PFSK-1 (cell line): Measurements from ENCODE around the gene SORL1.

Experiments
- FOXP2 ChIP-seq: optimal IDR thresholded peaks from 2 replicates; pipeline ENCODE3; 2011; ENCODE audit warnings: borderline replicate concordance, control low read depth, inconsistent platforms; ENCODE audit not compliant: insufficient read depth; ENCODE audit errors: extremely low read length, extremely low read depth
- POLR2AphosphoS5 ChIP-seq: IDR thresholded peaks from 2 replicates; pipeline ENCODE4 v1.6.1; 2012; ENCODE audit warnings: low read depth, mild to moderate bottlenecking, control low read depth, low read length, moderate library complexity
- SIN3A ChIP-seq: IDR thresholded peaks from 2 replicates; pipeline ENCODE4 v1.6.1; 2012; ENCODE audit warnings: mild to moderate bottlenecking, low read length, moderate library complexity, borderline replicate concordance; ENCODE audit not compliant: insufficient read depth
- TAF1 ChIP-seq: IDR thresholded peaks from 2 replicates; pipeline ENCODE4 v1.6.1; 2012; ENCODE audit warnings: low read length, control low read depth, borderline replicate concordance; ENCODE audit not compliant: insufficient read depth
- TF ChIP-seq, protein P1 (sequence below), 2 experiments: IDR thresholded peaks; 2 replicates each; pipeline versions ENCODE4 v1.6.1 to v1.8.0; 2011 to 2012; ENCODE audit warnings: low read depth in 2 of 2, low read length in 2 of 2, control low read depth in 1 of 2, inconsistent platforms in 1 of 2, mild to moderate bottlenecking in 1 of 2, moderate library complexity in 1 of 2; ENCODE audit not compliant: insufficient read depth in 1 of 2

Gene SORL1

DNA sequence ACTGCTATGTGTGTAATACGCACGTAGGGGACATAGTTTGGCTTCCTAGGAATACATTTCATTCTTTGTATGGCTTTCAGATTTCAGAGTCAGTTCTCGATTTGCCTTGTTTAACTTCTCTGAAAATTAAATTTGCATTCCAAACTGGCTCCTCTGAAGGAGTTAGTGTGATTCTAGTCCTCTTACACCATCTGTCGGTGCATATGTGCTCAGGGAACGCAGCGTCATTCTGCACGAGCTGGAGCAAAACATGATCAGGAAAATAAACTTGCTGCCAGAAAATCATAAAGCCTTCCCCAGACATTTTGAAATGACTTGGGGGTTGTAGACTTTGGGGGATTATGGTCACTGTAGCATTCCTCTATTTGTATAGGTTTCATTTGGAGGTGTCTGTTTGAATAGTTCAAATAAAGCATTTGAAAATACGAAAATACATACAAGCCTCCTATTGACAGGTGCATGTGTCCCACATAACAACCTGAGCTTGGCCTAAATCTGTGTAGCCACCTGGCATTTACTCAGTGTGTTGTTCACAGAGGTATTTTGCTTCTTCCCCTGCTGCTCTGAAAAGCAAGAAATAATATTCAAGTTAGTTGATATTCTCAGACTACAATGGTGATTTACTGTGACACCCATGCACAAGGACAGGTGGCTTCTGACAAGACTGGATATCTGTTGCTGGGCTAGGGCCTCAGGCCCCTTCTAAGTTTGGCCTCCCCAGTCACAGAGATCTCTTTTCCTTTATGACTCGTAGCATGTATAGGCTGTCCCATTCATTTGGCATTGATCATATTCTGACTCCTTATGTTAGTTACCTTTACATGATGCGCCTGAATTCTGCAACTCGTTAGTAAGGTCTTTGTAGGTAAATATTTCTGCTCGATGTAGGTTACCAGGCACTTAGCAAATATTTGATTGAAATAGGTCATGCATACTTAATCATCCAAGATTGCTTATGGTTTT, 82.3 kb downstream of the SORL1 start:
- TF ChIP-seq POLR2AphosphoS5 (no peak), SIN3A (no peak), TAF1 (no peak), FOXP2 (no peak)
- TF ChIP-seq, protein P1, sequence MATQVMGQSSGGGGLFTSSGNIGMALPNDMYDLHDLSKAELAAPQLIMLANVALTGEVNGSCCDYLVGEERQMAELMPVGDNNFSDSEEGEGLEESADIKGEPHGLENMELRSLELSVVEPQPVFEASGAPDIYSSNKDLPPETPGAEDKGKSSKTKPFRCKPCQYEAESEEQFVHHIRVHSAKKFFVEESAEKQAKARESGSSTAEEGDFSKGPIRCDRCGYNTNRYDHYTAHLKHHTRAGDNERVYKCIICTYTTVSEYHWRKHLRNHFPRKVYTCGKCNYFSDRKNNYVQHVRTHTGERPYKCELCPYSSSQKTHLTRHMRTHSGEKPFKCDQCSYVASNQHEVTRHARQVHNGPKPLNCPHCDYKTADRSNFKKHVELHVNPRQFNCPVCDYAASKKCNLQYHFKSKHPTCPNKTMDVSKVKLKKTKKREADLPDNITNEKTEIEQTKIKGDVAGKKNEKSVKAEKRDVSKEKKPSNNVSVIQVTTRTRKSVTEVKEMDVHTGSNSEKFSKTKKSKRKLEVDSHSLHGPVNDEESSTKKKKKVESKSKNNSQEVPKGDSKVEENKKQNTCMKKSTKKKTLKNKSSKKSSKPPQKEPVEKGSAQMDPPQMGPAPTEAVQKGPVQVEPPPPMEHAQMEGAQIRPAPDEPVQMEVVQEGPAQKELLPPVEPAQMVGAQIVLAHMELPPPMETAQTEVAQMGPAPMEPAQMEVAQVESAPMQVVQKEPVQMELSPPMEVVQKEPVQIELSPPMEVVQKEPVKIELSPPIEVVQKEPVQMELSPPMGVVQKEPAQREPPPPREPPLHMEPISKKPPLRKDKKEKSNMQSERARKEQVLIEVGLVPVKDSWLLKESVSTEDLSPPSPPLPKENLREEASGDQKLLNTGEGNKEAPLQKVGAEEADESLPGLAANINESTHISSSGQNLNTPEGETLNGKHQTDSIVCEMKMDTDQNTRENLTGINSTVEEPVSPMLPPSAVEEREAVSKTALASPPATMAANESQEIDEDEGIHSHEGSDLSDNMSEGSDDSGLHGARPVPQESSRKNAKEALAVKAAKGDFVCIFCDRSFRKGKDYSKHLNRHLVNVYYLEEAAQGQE (IDR thresholded peaks at IDR 0.05; ENCODE audit: insufficient read depth in 1 of 2, low read depth in 2 of 2, low read length in 2 of 2) = no peak

DNA sequence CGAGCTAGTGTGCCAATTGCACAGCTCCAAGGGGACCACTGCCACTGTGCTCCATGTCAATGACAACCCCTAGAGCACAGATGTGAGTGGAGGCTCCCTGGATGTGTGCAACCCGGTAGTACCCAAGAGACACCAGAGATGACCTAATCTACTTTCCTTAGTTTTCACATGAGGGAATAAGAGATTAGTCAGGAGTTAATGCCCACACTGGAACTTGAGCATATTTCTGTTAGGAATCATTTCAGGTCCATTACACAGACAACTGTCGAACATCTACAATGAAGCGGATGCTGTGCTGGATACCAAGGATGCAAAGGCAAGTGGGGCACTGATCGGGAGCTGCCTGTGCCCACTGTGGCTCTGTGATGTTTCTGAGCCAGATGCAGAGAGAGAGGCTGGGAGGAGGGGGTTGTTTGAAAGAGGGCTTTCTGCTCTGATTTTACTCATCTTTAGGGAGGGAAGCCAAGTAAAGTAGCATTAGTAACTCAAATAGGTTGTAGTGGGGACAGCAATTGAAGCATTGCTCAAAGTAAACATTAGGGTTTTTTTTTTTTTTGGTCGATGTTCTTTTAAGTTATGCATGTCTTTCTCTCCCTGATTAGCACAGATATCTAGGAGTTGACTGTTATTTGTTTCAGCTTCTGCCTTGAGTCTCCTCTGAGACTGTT, 83.1 kb downstream of the SORL1 start:
- TF ChIP-seq POLR2AphosphoS5 (no peak), TAF1 (no peak), SIN3A (no peak), FOXP2 (no peak)
- TF ChIP-seq, protein P1 (IDR thresholded peaks at IDR 0.05; ENCODE audit: insufficient read depth in 1 of 2, low read depth in 2 of 2, low read length in 2 of 2) = no peak

- TF ChIP-seq FOXP2 (no peak), POLR2AphosphoS5 (no peak), SIN3A (no peak), TAF1 (no peak)
- TF ChIP-seq, protein P1 (IDR thresholded peaks at IDR 0.05; ENCODE audit: insufficient read depth in 1 of 2, low read depth in 2 of 2, low read length in 2 of 2) = no peak
These were observed 84.0 kb downstream of the SORL1 start for GRCh38 chr11:121536126-121536525.

DNA sequence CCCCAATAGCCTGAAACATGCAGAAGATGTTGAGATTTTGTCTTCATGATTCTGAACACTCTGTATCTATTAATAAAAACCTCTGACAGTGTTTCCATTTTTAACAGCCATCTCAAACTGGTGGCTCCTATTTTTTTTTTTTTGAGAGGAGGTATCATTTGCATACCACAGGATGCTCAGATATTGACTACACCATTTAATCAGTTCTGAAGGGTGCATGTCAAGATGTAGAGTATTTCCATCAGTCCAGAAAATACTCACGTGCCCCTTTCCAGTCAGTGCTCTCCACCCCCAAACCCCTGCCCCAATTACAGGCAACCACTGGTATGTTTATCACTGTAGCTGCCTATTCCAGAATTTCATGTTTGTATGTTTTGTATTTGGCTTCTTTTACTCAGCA, 85.9 kb downstream of the SORL1 start:
- TF ChIP-seq SIN3A (no peak), POLR2AphosphoS5 (no peak)
- TF ChIP-seq, protein P1 (IDR thresholded peaks at IDR 0.05; ENCODE audit: insufficient read depth in 1 of 2, low read depth in 2 of 2, low read length in 2 of 2) = no peak
